Measurements from ENCODE around the gene C5orf46.

The C5orf46 gene

DNA sequence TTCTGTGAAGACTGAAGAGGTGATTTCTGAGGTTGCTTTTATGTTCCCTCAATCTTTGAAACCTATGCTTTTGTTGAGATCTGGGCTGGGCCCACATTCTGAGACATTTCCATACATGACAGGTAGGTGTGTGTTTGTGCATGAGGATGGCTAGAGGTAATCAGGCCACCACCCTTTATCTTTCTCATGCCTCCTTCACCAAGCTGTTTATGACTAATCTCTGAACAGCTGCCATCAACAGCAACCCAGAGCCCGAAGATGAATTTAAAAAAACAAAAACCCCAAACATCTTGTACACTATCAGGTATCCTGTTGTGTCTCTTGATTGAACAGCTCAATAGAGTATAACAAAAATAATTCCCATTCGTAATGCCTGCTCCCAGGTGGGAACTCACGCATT is 12.6 kb upstream of the C5orf46 start:
- H3K4me3 ChIP-seq (ENCODE audit: low read depth, low read length), result no peak overlapping the region
- no peaks in the 10 kb centered on the region for H3K27me3 ChIP-seq (ENCODE audit: control insufficient read depth, insufficient read depth, low read length)
- no peaks in the 10 kb centered on the region for H3K4me1 ChIP-seq (ENCODE audit: control insufficient read depth, insufficient read depth, low read length)
- H3K9ac ChIP-seq (ENCODE audit: low read depth, low read length), result no peak overlapping the region
- H3K9me3 ChIP-seq (ENCODE audit: control insufficient read depth, insufficient read depth, low read length), result no peaks in the 10 kb centered on the region
- H3K36me3 ChIP-seq (ENCODE audit: control insufficient read depth, insufficient read depth, low read length), result no peaks in the 10 kb centered on the region

DNA sequence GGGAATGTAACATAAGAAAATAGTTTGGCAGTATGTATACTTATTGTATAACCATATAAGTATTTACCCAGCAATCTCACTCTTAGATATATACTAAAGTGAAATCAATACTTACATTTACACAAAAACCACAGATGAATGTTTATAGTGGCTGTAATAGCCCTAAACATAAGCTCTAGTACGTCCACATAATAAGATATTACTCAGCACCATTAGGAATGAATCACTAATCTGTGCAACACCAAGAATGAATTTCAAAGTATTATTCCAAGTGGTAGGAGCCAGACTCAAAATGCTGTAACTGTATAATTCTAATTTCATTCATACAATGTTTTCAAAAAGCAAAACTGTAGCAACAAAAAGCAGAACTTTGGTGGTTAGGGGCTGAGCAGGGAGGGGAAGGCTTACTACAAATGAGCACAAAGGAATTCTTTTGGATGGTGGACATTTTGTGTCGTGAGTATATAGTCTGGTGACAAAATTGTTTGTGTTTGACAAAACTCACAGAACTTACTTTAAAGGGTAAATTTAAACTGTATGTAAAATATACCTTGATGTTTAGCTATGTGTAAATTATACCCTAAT is 11.9 kb upstream of the C5orf46 start:
- H3K9me3 ChIP-seq (ENCODE audit: control insufficient read depth, insufficient read depth, low read length), result no peaks in the 10 kb centered on the region

DNA sequence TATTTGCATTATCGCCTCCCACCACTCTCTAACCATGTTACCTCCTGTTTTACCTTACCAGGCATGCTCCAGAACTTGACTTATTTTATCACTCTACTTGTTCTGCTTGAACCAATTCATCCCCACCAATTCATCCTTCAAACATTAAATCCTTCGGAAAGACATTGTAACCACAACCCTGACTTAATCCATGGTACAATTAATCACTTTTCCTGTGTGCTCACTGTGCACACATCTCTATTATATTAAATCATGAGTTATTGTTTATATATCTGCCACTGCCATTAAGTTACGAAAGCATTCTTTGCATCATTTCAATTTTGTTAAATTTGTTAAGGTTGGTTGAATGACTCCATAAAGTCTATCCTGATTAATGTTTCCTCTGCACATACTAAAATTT is 7.4 kb upstream of the C5orf46 start:
- Histone ChIP-seq H3K9ac (ENCODE audit: low read depth, low read length) (no peak overlapping the region), H3K4me1 (ENCODE audit: control insufficient read depth, insufficient read depth, low read length) (no peaks in the 10 kb centered on the region), H3K9me3 (ENCODE audit: control insufficient read depth, insufficient read depth, low read length) (no peaks in the 10 kb centered on the region), H3K27me3 (ENCODE audit: control insufficient read depth, insufficient read depth, low read length) (no peaks in the 10 kb centered on the region), H3K4me3 (ENCODE audit: low read depth, low read length) (no peak overlapping the region), H3K36me3 (ENCODE audit: control insufficient read depth, insufficient read depth, low read length) (no peaks in the 10 kb centered on the region)

More for the DNA sequence above, 11.9 kb upstream of the C5orf46 start:
- no peaks in the 10 kb centered on the region for H3K4me1 ChIP-seq (ENCODE audit: control insufficient read depth, insufficient read depth, low read length)
- H3K36me3 ChIP-seq (ENCODE audit: control insufficient read depth, insufficient read depth, low read length), result no peaks in the 10 kb centered on the region
- H3K4me3 ChIP-seq (ENCODE audit: low read depth, low read length), result no peak overlapping the region
- H3K27me3 ChIP-seq (ENCODE audit: control insufficient read depth, insufficient read depth, low read length), result no peaks in the 10 kb centered on the region
- H3K9ac ChIP-seq (ENCODE audit: low read depth, low read length), result no peak overlapping the region

DNA sequence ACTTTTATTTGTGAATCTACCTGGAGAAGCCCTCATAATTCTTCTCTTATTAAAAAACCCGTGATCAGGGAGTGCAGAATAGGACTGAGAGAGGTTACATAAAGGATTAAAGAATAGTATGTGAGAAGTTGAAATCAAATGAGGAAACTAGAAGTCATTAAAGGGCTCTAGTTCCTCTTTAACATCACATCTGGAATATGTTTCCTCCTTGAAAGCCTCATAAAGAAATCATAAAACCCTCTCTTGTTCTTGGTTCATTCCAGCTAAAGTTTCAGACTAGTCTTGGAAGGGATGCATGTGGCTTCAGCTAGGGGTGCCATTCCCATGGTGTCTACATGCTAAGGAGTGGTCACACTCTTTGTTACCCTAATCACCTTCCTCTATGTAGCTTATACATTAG is 5.7 kb upstream of the C5orf46 start:
- no peaks in the 10 kb centered on the region for H3K36me3 ChIP-seq (ENCODE audit: control insufficient read depth, insufficient read depth, low read length)
- H3K4me3 ChIP-seq (ENCODE audit: low read depth, low read length), result no peak overlapping the region
- H3K27me3 ChIP-seq (ENCODE audit: control insufficient read depth, insufficient read depth, low read length), result no peaks in the 10 kb centered on the region
- H3K9me3 ChIP-seq (ENCODE audit: control insufficient read depth, insufficient read depth, low read length), result no peaks in the 10 kb centered on the region
- no peak overlapping the region for H3K9ac ChIP-seq (ENCODE audit: low read depth, low read length)
- no peaks in the 10 kb centered on the region for H3K4me1 ChIP-seq (ENCODE audit: control insufficient read depth, insufficient read depth, low read length)

DNA sequence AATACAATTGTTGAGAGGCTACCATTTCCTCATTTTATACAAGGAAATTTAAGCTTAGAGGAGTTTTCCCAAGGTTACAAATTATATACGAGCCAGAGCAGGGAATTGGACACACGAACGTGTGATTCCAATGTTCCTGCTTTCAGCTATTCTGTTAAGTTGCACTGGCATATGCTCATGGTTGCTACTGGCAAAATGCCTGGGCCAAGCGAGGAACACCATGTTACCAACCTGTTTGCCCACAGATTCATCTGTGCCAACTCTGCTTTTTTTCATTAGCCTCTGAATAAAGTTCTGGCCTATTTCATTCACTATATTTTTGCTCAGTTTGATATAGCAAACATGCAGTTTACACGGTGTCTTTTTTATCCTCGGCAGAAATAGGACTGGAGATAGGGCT is 5.1 kb upstream of the C5orf46 start:
- Histone ChIP-seq H3K9me3 (ENCODE audit: control insufficient read depth, insufficient read depth, low read length) (no peaks in the 10 kb centered on the region), H3K27me3 (ENCODE audit: control insufficient read depth, insufficient read depth, low read length) (no peaks in the 10 kb centered on the region), H3K4me1 (ENCODE audit: control insufficient read depth, insufficient read depth, low read length) (no peaks in the 10 kb centered on the region), H3K36me3 (ENCODE audit: control insufficient read depth, insufficient read depth, low read length) (no peaks in the 10 kb centered on the region), H3K4me3 (ENCODE audit: low read depth, low read length) (no peak overlapping the region), H3K9ac (ENCODE audit: low read depth, low read length) (no peak overlapping the region)

DNA sequence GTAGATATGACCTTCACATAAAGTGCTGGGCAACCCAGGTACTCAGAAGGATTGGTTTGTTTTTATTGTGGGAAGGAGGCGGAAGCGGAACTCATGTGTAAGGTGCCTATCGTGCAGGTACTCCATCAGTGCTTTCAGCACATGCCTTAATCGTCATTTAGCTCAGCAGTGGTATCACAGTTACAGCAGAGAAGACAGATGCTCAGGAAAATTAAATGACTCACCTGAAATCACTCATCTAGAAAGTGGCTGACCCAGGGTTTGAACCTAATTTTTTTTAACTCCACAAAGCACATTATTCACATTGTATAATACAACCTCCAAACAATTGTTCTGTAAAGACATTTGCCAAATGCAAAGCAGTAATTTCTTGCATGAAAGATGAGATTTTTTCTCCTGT is 2.2 kb downstream of the C5orf46 start:
- H3K27me3 ChIP-seq (ENCODE audit: control insufficient read depth, insufficient read depth, low read length), result no peaks in the 10 kb centered on the region
- H3K4me1 ChIP-seq (ENCODE audit: control insufficient read depth, insufficient read depth, low read length), result peaks cover 5% of the 10 kb centered on the region
- H3K9ac ChIP-seq (ENCODE audit: low read depth, low read length), result no peak overlapping the region
- no peaks in the 10 kb centered on the region for H3K36me3 ChIP-seq (ENCODE audit: control insufficient read depth, insufficient read depth, low read length)
- no peaks in the 10 kb centered on the region for H3K9me3 ChIP-seq (ENCODE audit: control insufficient read depth, insufficient read depth, low read length)
- H3K4me3 ChIP-seq (ENCODE audit: low read depth, low read length), result no peak overlapping the region

DNA sequence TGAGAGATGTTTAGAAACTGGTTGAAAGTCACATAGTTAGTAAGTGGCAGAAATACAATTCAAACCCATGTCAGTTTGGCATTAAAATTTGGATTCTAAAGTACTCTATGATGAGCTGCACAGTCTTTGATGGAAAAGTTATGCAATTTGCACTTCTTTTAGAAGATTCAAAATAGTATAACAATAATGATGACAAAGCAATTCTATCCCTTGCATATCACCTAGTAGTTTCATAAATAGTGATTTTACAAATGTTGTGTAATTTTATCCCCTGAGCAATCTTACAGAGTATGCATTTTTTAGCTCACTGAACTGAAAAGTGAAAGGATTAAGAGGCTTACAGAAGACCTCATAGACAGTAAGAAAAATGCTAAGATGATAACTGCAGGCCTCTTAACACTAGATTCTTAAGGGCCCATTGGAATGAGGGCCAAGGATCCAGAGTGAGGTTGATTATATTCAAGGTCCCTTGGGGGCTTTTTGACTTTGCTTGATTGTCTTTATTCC is 3.7 kb downstream of the C5orf46 start:
- H3K4me3 ChIP-seq (ENCODE audit: low read depth, low read length), result no peak overlapping the region
- H3K9ac ChIP-seq (ENCODE audit: low read depth, low read length), result no peak overlapping the region
- H3K9me3 ChIP-seq (ENCODE audit: control insufficient read depth, insufficient read depth, low read length), result no peaks in the 10 kb centered on the region
- peaks cover 5% of the 10 kb centered on the region for H3K4me1 ChIP-seq (ENCODE audit: control insufficient read depth, insufficient read depth, low read length)
- no peaks in the 10 kb centered on the region for H3K36me3 ChIP-seq (ENCODE audit: control insufficient read depth, insufficient read depth, low read length)
- no peaks in the 10 kb centered on the region for H3K27me3 ChIP-seq (ENCODE audit: control insufficient read depth, insufficient read depth, low read length)

DNA sequence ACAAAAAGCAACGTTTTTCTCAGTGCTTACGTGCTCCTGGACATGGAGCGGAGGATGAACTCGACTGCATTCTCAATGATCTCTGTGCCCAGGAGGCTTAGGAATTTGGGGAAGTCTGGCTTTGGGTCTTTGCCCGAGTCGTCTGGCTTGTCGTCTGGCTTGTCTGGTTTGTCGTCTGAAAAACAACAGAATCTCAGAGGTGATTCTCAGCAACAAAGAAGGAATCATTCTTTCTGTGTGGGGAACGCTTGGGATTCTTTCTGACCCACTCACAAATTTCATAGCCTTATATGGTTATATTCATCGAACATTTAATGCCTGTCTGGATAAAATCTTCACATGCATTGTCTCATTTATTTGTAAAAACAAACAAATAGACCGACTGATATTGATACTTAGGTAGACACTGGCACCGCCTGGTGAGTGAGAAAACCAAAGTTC is 4.7 kb downstream of the C5orf46 start:
- no peaks in the 10 kb centered on the region for H3K9me3 ChIP-seq (ENCODE audit: control insufficient read depth, insufficient read depth, low read length)
- peaks cover 5% of the 10 kb centered on the region for H3K4me1 ChIP-seq (ENCODE audit: control insufficient read depth, insufficient read depth, low read length)
- no peak overlapping the region for H3K4me3 ChIP-seq (ENCODE audit: low read depth, low read length)
- no peaks in the 10 kb centered on the region for H3K27me3 ChIP-seq (ENCODE audit: control insufficient read depth, insufficient read depth, low read length)
- no peaks in the 10 kb centered on the region for H3K36me3 ChIP-seq (ENCODE audit: control insufficient read depth, insufficient read depth, low read length)
- H3K9ac ChIP-seq (ENCODE audit: low read depth, low read length), result no peak overlapping the region

DNA sequence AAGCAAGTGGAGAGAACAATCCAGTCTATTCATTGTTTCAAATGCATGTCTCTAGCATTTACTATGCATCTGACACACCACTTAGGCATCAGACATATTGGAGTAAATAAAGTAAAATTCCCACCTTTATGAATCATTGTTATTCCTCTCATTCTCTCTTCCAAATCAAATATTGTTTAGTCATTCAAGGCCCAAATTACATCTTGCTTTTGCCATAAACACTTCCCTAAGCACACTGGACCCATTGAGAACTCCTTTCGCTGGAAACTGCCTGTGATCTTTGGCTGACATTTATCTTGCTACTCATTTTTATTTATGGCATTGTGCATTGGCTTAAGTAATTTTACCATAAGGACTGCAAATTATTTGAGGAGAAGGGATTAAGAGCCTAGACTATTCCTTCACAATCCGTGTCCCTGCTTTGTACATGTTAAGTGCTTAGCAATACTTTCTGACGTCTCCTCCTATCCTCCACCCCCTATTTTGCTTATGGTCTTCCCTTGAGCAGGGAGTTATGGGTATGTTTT is 7.4 kb downstream of the C5orf46 start:
- peaks cover 5% of the 10 kb centered on the region for H3K4me1 ChIP-seq (ENCODE audit: control insufficient read depth, insufficient read depth, low read length)
- no peaks in the 10 kb centered on the region for H3K9me3 ChIP-seq (ENCODE audit: control insufficient read depth, insufficient read depth, low read length)
- H3K4me3 ChIP-seq (ENCODE audit: low read depth, low read length), result no peak overlapping the region
- no peaks in the 10 kb centered on the region for H3K36me3 ChIP-seq (ENCODE audit: control insufficient read depth, insufficient read depth, low read length)
- H3K27me3 ChIP-seq (ENCODE audit: control insufficient read depth, insufficient read depth, low read length), result no peaks in the 10 kb centered on the region
- H3K9ac ChIP-seq (ENCODE audit: low read depth, low read length), result no peak overlapping the region

DNA sequence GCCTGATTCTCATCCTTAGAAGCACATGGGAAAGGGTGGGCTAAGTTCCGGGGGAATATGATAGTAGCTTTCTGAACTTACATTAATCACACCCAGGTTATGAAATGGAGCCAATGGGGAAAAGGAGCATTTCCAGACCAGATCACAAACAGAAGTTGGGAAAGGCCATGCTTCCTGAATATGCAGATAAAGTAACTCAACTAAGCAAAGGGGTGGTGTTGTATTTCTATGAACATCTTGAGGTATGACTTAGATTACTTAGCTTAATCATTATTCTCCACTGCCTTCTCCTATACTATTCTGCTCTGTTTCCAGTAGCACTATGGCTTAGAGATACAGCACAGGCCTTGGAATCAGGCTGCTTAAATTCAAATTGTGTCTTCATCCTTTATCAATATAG is 10.5 kb downstream of the C5orf46 start:
- H3K9ac ChIP-seq (ENCODE audit: low read depth, low read length), result no peak overlapping the region
- no peaks in the 10 kb centered on the region for H3K4me1 ChIP-seq (ENCODE audit: control insufficient read depth, insufficient read depth, low read length)
- no peaks in the 10 kb centered on the region for H3K9me3 ChIP-seq (ENCODE audit: control insufficient read depth, insufficient read depth, low read length)

DNA sequence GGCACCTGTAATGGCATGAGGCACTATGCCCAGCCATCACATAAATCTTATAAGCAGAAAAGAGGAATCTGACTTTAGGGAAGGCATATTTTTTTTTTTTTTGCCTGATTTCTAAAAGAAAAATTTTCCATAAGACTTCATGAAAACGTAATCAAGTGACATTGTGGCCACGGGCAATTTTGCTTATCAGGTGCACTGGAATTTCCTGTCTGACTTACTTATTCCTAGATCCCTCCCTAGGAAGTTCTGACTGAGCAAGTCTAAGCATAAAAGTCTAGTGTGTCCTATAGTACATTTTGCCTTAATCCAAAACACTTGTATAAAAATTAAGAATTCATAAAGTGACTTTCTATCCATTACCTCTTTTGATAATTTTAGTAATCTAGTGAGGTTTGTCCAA is 12.5 kb downstream of the C5orf46 start:
- H3K9me3 ChIP-seq (ENCODE audit: control insufficient read depth, insufficient read depth, low read length), result no peaks in the 10 kb centered on the region
- H3K4me1 ChIP-seq (ENCODE audit: control insufficient read depth, insufficient read depth, low read length), result no peaks in the 10 kb centered on the region
- no peaks in the 10 kb centered on the region for H3K27me3 ChIP-seq (ENCODE audit: control insufficient read depth, insufficient read depth, low read length)
- no peaks in the 10 kb centered on the region for H3K36me3 ChIP-seq (ENCODE audit: control insufficient read depth, insufficient read depth, low read length)
- no peak overlapping the region for H3K9ac ChIP-seq (ENCODE audit: low read depth, low read length)
- H3K4me3 ChIP-seq (ENCODE audit: low read depth, low read length), result no peak overlapping the region

More for the DNA sequence above, 10.5 kb downstream of the C5orf46 start:
- no peaks in the 10 kb centered on the region for H3K36me3 ChIP-seq (ENCODE audit: control insufficient read depth, insufficient read depth, low read length)
- H3K27me3 ChIP-seq (ENCODE audit: control insufficient read depth, insufficient read depth, low read length), result no peaks in the 10 kb centered on the region
- H3K4me3 ChIP-seq (ENCODE audit: low read depth, low read length), result no peak overlapping the region

DNA sequence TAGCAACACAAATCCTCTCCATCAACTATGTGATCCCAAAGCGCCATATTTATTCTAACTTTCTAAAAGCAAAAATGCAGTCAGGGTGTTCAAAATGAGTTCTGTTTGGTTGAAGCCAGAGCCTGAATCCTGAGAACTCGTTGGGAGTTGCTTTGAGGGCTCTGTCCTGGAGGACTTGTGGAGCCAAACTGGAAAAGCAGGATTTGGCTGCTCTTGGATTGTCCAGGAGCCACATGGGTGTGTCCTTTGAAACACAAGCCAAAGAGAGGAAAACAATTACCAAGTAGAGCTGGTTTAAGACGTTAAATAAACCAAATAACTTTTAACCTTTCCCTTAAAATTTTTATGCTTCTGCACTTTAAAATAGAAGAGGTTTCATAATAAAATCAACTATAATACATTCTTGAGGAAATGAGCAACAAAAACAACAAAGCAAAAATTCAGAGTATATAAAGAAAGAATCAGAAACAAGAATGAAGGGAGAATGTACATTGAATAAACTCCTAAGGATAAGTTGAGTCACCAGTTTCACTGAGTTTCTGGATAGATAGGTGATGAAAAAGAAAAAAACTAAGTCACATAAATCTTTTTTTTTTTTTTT is 13.5 kb downstream of the C5orf46 start:
- Histone ChIP-seq H3K9ac (ENCODE audit: low read depth, low read length) (no peak overlapping the region), H3K9me3 (ENCODE audit: control insufficient read depth, insufficient read depth, low read length) (no peaks in the 10 kb centered on the region), H3K4me1 (ENCODE audit: control insufficient read depth, insufficient read depth, low read length) (no peaks in the 10 kb centered on the region), H3K4me3 (ENCODE audit: low read depth, low read length) (no peak overlapping the region), H3K27me3 (ENCODE audit: control insufficient read depth, insufficient read depth, low read length) (no peaks in the 10 kb centered on the region), H3K36me3 (ENCODE audit: control insufficient read depth, insufficient read depth, low read length) (no peaks in the 10 kb centered on the region)
